HAP-1 (cell line): ENCODE data around the gene PPT2.

ENCODE experiments used
- DNase-seq, 2 experiments: peaks; one replicate each; pipeline ENCODE4 v3.0.0-alpha.2; 2016 to 2020; ENCODE audit warnings: low spot score in 2 of 2
- H3K27me3 ChIP-seq: fragments of 250-450 bp; sonication (Bioruptor Pico); 2 replicates; pipeline ENCODE4 v1.5.1; 2020; ENCODE audit warnings: low read depth, mild to moderate bottlenecking, moderate library complexity
- H3K36me3 ChIP-seq: fragments of 250-450 bp; sonication (Bioruptor Pico); replicated peaks from 2 replicates; pipeline ENCODE4 v1.5.1; 2020; ENCODE audit warnings: mild to moderate bottlenecking
- H3K4me1 ChIP-seq: fragments of 250-450 bp; sonication (Bioruptor Pico); 2 replicates; pipeline ENCODE4 v1.5.1; 2020; ENCODE audit warnings: mild to moderate bottlenecking
- H3K4me3 ChIP-seq: fragments of 250-450 bp; sonication (Bioruptor Pico); 2 replicates; pipeline ENCODE4 v1.5.1; 2020; ENCODE audit warnings: mild to moderate bottlenecking, moderate library complexity
- H3K9me3 ChIP-seq: fragments of 250-450 bp; sonication (Bioruptor Pico); 2 replicates; pipeline ENCODE4 v1.5.1; 2020; ENCODE audit warnings: mild to moderate bottlenecking, moderate library complexity
- in situ Hi-C: fragments of 300-500 bp; cut with MboI; formaldehyde crosslinking; loops from 3 replicates; pipeline ENCODE4 v1.14.3; 2020; ENCODE audit warnings: low sequenced_read_pairs, inconsistent platforms, mixed read lengths

PPT2 gene

DNA sequence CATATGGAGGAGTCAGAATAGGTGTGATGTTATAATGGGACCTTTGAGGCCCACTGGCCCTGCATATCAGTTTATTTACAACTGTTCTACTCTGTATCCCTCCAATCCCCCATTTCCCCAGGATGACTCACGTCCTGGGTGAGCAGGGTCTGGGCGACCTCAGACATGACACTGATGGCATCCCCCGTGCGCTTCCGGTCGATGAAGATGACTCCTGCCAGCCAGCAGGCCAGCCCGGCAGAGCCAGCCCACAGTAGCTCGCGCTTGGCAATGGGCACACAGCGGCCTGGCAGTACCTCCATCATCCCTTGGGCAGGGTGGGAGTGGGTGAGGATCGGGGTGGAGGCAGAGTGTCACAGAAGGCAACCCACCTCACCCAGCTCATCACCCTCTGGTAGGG lies 16.4 kb downstream of the PPT2 start:
- H3K27me3 ChIP-seq = no peaks in the 10 kb centered on the region
- no peak for DNase-seq
- H3K4me1 ChIP-seq = peaks cover 5% of the 10 kb centered on the region; the same call in 1 of the 2 replicates
- no peak overlapping the region for H3K4me3 ChIP-seq
- H3K9me3 ChIP-seq = no peaks in the 10 kb centered on the region
- peaks cover 44% of the 10 kb centered on the region for H3K36me3 ChIP-seq
- in situ Hi-C loops = no loop called here

DNA sequence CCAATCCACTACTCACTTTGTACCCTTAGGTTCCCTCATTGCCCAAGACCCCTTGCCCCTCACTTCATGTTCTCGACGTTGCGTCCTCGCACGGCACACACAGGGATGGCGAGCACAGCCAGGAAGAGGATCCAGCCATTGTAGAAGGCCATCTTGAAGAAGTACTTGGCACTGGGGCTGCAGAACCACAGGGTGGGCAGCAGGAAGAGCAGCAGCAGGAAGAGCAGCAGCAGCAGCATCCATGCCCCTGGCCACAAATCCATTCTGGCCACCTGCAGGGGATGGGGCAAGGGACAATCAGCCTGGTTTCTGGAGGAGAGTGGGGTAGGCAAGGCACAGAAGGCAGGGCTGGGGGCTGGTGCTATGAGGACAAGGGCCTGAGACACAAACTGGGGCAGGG lies 17.3 kb downstream of the PPT2 start:
- no peaks in the 10 kb centered on the region for H3K9me3 ChIP-seq

GRCh38 chr6:32173051-32173727 lies 19.2 kb downstream of the PPT2 start:
- DNase-seq = no peak
- in situ Hi-C loops = no loop called here
- H3K4me1 ChIP-seq = peaks cover 19% of the 10 kb centered on the region

More for the DNA sequence above, 17.3 kb downstream of the PPT2 start:
- no peak for DNase-seq
- peaks cover 44% of the 10 kb centered on the region for H3K36me3 ChIP-seq
- in situ Hi-C loops = no loop called here
- no peaks in the 10 kb centered on the region for H3K27me3 ChIP-seq
- peaks cover 7% of the 10 kb centered on the region for H3K4me1 ChIP-seq
- H3K4me3 ChIP-seq = no peak overlapping the region

DNA sequence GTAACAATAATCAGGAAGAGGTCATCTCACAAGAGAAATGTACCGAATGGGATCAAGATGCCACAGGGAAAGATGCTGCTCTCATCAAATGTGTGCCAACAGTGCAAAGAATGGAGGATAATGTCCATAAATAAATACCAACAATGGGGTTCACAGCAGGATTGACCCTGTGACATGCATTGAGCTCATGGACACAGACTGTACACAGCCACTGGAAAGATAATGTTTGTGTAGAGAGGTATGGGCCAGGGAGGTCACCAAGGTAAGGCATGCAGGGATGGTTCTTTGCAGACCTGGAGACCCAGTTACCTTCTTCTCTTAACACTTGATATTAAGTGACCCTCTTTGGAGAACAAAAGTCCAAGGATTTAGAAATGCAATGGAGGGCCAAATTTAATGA lies 20.5 kb downstream of the PPT2 start:
- Histone ChIP-seq H3K4me1 (peaks cover 19% of the 10 kb centered on the region), H3K9me3 (no peaks in the 10 kb centered on the region), H3K4me3 (no peak overlapping the region), H3K36me3 (peaks cover 14% of the 10 kb centered on the region), H3K27me3 (no peaks in the 10 kb centered on the region)
- DNase-seq = no peak
- in situ Hi-C loops = no loop called here

More at GRCh38 chr6:32173051-32173727, 19.2 kb downstream of the PPT2 start:
- peaks cover 27% of the 10 kb centered on the region for H3K36me3 ChIP-seq
- no peak overlapping the region for H3K4me3 ChIP-seq
- H3K27me3 ChIP-seq = no peaks in the 10 kb centered on the region
- H3K9me3 ChIP-seq = no peaks in the 10 kb centered on the region

- DNase-seq = no peak
- H3K4me3 ChIP-seq = peak overlapping the region; percentile 86
- in situ Hi-C loops = no loop called here
- peaks cover 11% of the 10 kb centered on the region for H3K36me3 ChIP-seq
- no peaks in the 10 kb centered on the region for H3K27me3 ChIP-seq
- H3K4me1 ChIP-seq = peaks cover 19% of the 10 kb centered on the region
- no peaks in the 10 kb centered on the region for H3K9me3 ChIP-seq
These were observed 21.4 kb downstream of the PPT2 start for GRCh38 chr6:32175322-32175710.

DNA sequence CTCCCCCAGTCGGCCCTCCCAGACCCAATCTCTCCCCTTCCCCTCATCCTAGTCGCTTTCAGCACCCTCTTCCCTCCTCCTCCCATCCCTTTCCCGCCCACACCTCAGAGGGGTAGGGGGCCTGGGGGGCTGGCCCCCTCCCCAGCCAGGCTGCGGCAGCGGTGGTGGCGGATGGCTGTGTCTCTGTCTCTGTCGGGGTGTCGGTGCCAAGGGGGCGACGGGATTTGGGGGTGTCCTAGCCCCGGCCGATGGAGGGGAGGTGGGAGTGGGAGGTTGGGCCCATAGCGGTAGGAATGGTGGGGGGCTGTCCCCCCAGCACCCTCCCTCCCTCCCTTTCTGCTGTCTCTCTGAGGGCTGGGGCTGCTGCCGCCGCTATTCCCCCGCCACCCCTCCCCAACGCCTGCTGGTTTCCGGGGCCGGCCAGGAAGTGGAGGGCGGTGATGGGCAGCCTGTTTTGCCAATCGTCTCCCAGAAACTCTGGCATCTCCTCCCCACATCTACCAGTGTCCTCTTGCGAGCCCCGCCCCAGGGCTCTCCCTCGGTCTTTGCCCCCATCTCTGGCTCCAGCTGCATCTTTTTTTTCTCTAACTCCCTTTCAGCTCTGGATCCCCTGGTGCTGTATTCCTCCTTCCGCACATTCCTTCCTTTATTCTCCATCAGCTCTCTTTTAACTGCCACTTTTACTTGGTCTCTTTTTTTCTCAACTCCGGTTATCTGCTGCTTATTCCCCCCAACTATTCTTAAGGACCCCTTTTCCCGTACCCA lies 22.0 kb downstream of the PPT2 start, which contains the start of gene AGPAT1:
Gene AGPAT1, minus strand, starts transcription at position 374 of the 765 bp plus-strand sequence. CDS start 4,588 bp downstream, outside the sequence.
- peak within 1 kb of the TSS; percentile 86 for H3K4me3 ChIP-seq
- H3K9me3 ChIP-seq = no peaks in the 10 kb centered on the region
- in situ Hi-C loops = no loop called here
- peak; percentile 94 to 99 for DNase-seq
- peaks cover 9% of the 10 kb centered on the region; the same call in 1 of the 2 replicates for H3K36me3 ChIP-seq
- no peaks in the 10 kb centered on the region for H3K27me3 ChIP-seq
- H3K4me1 ChIP-seq = peaks cover 19% of the 10 kb centered on the region

- Histone ChIP-seq H3K9me3 (no peaks in the 10 kb centered on the region), H3K4me3 (peak overlapping the region; percentile 86), H3K27me3 (no peaks in the 10 kb centered on the region), H3K36me3 (peaks cover 15% of the 10 kb centered on the region; the same call in 1 of the 2 replicates), H3K4me1 (peaks cover 19% of the 10 kb centered on the region)
- in situ Hi-C loops = no loop called here
- DNase-seq = no peak
These were observed 22.7 kb downstream of the PPT2 start for GRCh38 chr6:32176476-32177182.

DNA sequence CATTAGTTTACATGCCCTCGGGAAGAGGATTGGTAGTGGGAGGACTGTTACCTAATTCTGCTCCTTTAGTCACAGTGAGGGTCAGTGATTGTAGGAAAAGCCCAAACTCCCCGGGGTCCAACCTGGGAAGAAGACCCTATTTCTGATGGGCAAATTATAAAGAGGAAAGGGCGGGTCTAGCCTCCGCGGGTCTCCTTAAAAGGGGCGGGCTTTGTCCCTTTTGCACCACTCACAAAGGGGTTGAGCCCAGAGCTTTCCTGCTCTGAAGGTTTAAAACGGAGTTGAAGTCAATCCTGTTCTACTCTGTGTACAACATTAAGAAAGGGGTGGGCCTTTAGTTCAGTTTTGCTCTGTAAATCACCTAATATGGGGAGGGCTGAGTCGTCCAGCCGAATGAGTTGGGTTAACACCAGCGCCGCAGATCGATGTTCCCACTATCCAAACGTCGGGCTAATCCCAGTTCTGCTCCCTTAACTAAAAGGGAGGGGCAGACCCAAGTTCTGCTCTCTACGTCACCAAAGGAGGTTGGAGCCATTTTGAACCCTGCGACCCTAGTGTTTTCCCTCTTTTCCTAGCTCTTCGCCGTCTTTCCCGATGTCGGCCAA lies 23.3 kb downstream of the PPT2 start:
- peak; percentile 41 to 70 for DNase-seq
- H3K36me3 ChIP-seq = peaks cover 15% of the 10 kb centered on the region; the same call in 1 of the 2 replicates
- no peaks in the 10 kb centered on the region for H3K27me3 ChIP-seq
- H3K4me1 ChIP-seq = peaks cover 19% of the 10 kb centered on the region
- in situ Hi-C loops = no loop called here
- peak overlapping the region; percentile 86 for H3K4me3 ChIP-seq
- H3K9me3 ChIP-seq = no peaks in the 10 kb centered on the region

DNA sequence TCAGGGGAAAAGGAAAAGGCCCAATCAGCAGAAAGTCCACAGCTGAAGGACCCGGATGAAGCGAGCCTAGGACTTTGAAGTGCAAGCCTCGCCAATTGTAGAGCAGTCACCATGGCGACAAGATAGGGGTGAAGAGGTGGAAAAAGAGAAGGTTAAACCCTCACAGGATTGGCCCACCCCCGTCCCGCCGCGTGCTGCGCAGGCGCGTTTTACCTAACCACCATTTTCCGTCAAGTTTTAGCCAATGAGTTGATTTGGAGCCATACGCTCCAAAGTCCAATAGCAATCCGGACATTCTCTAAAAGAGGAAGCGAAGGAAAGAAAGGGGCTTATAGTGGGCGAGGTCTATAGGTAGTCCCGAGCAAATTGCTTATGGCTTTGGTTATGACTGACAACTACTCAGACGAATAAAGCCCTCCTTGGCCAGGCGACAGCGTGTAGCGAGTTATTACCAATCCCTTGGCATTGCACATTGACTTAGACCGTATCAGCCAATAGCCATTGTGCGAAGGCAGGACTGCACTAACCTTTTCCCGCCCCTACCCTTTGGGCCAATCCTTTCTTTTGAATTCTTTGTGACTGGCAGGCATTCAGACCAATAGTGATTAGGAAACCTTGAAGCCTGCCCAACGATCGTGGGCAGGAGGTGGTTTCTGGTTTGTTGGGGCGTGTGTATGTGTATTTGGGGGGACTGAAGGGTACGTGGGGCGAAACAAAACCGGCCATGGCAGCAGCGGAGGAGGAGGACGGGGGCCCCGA lies 24.0 kb downstream of the PPT2 start, which contains the start of gene RNF5:
Gene RNF5, plus strand, starts transcription at position 618 of the 759 bp plus-strand sequence. Its CDS starts 107 bp downstream, at position 725.
- Histone ChIP-seq H3K9me3 (no peaks in the 10 kb centered on the region), H3K4me1 (peaks cover 19% of the 10 kb centered on the region), H3K36me3 (peaks cover 15% of the 10 kb centered on the region), H3K27me3 (no peaks in the 10 kb centered on the region), H3K4me3 (peak within 1 kb of the TSS; percentile 86)
- in situ Hi-C loops = no loop called here
- peak; percentile 97 to 100 for DNase-seq

DNA sequence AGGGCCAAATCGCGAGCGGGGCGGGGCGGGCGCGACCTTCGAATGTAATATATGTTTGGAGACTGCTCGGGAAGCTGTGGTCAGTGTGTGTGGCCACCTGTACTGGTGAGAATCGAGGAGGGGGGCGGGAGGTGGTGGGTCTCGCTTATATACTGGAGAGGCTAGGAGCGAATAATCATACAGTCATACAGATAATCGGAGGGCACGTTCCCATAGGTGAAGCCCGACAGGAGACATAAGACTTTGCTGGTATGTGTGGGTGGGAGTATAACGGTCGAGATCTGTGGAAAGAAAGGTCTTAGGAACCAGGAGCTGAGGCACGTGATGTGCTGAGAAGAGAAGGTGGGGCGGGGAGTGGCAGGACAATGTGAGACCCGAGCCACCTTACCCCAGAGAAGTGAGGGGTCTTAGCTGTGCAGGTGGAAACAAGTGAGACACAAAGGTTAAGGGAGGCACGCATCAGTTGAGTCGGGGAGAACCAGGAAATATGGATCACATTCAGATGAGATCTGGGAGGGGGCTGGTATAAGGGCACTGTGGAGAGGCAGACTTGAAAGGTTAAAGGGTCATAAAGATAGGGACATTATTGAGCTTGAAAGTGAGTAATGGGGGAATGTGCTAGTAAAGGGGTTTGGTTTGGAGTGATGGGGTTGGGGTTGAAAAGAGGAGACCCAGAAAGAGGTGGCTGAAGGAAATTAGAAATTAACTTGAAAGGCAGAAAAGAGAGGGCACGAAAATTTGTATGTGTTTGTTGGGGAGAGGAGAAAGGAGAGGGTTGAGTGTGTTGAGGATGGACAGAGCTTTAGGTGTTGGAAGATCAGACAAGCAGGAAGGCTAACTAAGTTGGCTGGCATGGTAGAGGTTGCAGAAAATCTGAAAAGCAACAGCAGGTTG lies 24.9 kb downstream of the PPT2 start:
- Histone ChIP-seq H3K4me1 (peaks cover 19% of the 10 kb centered on the region), H3K36me3 (peaks cover 15% of the 10 kb centered on the region), H3K4me3 (peak overlapping the region; percentile 86), H3K9me3 (no peaks in the 10 kb centered on the region), H3K27me3 (no peaks in the 10 kb centered on the region)
- no peak for DNase-seq
- in situ Hi-C loops = no loop called here

DNA sequence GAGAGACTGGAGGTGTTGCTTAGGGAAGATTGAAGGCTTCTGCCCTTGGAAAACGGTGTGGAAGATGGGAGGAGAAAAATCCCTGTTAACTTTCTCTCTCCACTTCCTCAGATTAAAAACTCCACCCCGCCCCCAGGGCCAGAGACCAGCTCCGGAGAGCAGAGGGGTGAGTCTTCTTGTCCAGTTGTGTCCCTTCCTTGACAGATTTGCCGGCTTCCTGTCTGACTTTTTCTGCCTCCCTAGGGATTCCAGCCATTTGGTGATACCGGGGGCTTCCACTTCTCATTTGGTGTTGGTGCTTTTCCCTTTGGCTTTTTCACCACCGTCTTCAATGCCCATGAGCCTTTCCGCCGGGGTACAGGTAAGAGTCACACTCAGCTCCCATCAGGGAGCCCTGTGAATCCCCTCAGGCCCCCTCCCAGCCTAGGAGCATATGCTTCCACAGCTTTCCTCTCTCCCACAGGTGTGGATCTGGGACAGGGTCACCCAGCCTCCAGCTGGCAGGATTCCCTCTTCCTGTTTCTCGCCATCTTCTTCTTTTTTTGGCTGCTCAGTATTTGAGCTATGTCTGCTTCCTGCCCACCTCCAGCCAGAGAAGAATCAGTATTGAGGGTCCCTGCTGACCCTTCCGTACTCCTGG lies 25.9 kb downstream of the PPT2 start:
- Histone ChIP-seq H3K4me1 (peaks cover 18% of the 10 kb centered on the region), H3K4me3 (no peak overlapping the region), H3K9me3 (no peaks in the 10 kb centered on the region), H3K27me3 (no peaks in the 10 kb centered on the region), H3K36me3 (peaks cover 19% of the 10 kb centered on the region)
- in situ Hi-C loops = no loop called here
- DNase-seq = no peak
